SW 1271 (cell line): ENCODE results near the gene PPIL1.

Experiments
- DNase-seq, 2 experiments: peaks; one replicate each; lab custom pipeline; 2025; lab: John Stamatoyannopoulos, UW

PPIL1 gene

DNA sequence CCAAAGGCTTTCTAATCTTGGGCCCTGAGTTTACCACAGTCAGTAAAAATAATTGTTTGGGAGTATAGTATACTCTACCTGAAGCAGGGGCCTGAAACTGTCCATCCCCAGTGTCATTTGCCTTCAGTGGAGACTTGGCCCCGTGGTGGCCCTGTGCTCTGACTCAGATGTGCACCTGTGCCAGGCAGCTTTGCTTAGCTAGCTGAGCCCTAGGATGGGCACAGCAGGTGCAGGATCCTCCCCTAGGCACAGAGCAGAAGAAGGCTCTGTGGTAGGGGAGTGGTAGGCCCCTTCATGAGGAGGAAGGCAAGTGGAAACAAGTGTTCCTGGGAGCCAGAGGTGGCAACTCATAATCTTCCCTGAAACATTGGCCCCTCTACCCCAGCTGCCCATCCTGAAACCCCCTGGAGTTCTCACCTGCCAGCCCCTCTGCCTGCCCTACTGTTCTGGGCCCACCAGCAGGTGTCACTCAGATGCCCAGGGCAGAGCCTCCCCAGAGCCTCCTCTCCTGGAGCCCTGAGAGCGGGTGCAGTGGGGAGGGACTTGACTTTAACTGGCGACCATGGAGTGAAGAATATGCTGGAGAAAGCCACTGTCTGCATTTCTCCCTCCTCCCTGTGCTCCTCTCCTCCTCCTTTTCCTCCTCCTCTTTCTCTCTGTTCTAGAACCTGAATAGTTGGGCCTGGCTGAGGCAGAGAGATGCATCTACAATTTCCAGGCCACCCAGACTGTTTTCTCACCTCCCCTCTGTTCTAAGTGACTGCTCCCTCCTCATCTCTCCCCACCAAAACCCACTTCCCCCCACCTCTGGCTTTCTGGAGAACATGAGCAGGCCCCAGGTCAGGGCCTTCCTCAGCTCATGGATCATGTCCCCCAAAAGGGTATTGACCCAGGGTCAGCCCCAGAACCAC, 38.2 kb downstream of the PPIL1 start:
- no peak for DNase-seq

DNA sequence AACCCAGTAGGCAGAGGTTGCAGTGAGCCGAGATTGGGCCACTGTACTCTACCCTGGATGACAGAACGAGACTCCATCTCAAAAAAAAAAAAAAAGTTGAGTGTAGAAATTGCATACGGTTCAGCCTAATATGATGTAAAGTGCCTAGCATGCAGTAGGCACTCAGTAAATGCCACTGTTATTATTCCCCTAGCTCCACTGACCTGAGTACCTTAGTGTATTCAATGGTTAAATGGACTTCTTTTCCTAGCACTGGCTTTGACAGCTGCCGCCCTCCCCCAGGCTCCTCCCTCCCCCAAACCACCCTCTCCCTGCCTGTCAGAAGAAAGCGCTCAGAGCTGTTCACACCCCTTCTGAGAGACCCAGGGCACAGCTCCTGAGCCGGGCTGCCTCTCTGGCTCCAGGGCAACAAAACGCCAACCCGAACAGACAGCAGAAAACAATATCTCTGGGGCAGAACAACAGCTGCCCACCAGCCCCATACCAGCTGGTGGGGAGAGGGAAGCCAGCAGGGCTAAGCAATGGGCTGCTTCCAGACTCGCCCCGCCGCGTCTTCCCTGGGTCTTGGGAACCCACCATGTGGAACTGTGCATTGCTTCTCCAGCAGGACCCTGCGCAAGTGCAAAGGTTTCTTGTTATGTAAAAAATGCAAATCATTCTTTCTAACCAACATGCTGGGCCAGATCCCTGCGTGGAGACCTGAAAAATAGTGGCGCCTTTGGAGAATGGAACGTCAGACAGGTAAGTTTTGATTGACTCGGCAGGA, 39.8 kb downstream of the PPIL1 start:
- no peak for DNase-seq

DNA sequence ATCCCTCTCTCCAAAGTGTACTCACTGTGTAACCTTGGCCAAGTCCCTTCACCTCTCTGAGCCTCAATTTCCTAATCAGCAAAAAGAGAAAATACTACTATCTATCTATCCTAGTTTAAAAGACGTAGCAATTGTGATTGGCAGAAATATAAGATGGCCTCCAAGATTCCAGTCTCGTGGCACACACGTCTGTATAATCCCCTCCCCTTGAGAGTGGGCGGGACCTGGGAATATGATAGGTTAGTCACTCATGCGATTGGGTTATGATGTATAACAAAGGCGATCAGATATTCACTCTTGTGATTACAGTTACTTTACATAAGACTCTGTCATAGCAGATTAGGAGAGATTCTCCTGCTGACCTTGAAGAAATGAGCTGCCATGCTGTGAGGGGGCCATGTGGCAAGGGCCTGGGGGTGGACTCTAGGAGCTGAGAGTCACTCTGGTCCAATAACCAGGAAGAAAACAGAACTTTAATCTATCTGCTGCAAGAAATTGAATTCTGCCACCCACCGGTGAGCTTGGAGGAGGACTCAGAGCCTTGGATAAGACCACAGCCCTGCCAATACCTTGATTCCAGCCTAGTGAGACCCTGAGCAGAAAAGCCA, 41.3 kb downstream of the PPIL1 start:
- no peak for DNase-seq

DNA sequence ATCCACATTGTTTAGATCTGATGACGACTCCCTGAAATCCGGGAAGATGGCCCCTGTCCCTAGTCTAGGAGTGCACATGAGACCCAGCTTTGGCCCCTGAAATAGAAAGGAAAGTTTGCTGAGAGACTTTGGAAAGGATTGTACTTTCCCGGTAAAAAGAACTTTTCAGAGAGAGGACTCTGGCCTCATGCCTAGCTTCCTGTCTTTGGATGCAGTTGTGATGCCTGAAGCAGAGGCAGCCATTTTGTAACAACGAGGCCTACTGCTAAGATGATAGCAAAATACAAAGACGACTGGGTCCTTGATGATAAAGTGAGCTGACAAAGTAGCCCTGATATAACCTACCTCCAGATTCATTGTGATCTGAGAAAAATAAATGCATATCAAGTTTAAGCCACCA, 42.3 kb downstream of the PPIL1 start:
- no peak for DNase-seq

DNA sequence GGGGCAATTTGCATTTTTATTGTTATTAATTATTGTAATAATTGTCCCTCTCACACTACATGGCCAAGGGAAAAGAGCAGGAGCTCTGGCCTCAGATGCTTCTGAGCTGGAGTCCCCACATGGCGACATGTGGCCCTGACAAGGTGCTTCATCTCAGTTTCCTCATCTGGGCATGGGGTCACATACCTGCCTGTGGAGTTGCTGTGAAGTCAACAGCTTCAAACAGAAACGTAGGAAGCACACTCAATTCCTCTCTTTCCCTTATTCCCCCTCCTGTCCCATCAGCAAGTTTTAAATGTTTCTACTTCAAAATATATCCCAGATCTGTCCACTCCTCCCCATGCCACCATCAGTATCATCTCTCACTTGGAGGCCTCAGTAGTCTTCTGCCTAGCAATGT, 44.0 kb downstream of the PPIL1 start:
- DNase-seq, result no peak

DNA sequence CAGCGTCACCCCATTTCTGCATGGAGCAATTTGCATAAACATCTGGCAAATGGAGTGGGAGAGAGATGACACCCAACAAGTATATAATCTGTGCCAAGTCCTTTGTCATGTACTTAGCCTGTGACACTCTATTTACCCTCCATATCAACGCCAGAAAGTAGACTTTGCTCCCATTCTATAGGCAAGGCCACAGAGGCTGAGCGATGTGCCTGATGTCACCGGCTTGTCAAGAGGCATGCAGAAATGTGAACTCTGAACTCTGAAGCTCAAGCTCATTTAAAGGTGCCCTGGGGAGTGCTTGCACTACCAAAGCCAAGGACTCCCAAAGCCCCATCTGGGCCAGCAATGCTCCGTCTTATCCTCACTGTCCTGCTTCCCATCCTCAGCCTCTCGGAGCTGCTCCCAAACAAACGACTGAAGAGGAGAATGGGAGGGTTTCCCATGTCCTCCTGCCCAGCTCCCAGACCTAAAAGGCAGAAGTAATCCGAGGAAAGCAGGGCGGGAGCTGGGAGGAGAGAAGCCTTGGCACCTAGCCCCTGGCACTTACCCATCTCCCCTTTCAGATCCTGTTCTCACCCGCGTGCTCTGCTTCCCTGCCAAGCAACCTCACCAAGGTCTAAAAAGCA, 44.6 kb downstream of the PPIL1 start:
- DNase-seq, result no peak

DNA sequence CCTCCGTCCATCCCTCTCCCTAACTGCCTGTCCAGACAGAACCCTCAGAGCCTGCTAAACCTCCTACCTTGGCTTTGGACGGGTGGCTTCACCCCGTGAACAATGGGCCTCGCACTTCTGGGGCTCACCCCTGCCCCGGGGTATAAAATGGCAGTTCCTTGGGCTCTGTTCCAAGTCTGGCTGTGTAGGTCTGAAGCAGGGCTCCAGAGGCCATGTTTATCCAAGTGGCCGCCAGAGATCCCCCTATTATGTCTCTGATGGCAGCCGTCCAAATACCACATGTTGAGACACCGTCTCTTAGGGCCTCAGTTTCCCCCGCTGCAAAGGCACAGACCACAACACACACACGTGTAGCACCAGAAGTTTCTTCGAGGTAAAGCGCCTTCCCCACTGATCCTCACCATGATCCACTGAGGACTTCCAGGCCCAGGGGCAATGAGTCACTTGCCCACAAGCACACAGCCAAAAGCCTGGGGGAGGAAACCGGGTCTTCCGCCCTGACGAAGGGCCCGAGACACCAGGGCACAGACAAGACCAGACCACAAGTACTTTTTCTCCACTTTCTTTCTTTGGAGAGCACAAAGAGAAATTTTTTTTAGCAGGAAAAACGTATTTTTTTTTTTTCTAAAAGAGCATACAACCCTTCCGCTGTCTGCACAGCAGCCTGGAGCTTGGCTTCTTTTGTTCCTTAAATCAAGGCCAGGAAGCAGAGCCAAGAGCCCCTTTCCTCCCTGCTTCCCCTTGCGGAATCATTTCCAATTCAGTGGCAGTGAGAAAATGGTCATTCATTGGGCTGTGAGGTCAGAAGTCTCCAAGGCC, 47.1 kb downstream of the PPIL1 start:
- DNase-seq, result no peak

DNA sequence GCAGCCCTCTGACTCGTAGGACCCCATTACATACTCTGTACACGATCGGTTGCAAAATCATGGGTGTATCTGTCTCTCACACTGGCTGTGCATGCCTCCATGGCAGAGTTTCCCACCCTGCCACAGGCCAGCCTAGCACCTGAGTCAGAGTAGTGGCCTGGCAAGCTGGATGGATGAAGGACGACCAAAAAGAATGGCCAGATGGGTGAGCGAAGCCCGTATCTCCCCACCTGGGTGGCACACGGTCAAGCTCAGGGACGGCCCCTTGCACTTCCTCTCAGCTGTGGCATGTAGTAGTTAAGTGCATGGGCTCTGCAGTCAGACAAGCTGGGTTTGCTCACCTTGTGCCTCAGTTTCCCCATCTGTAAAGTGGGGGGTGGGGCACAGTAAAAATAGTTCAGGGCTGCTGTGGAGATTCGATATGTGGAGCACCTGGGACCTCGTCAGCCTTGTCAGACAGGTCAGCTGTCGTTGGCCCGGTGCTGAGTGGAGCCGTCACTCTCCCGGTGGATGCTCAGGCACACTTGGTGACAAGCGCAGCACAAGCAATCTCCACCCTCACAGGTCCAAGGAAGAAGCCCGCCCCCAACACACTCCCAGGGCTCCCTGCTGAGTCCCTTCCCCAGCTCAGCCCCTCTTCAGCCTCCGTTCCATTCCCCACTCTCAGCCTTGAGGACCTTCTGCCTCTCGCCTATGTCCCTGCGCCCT, 47.9 kb downstream of the PPIL1 start:
- no peak for DNase-seq

DNA sequence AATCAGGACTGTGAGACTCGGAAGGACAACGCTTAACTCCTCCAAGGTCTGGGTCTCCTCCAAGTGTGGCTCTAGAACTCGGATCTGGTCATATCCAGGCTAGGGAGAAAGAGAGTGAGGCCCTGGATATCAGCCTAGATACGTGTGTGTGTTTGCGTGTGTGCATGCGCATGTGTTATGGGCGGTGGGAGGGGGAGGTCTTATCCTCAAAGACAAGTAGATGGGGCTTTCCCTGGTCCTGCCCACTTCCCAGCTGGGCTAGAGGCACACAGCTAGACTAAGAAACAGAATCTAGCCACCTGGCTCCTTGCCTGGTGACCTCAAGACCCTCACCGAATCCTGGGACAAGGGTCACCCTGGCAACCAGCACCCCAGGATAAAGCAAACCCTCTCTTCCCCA, 48.6 kb downstream of the PPIL1 start:
- no peak for DNase-seq

DNA sequence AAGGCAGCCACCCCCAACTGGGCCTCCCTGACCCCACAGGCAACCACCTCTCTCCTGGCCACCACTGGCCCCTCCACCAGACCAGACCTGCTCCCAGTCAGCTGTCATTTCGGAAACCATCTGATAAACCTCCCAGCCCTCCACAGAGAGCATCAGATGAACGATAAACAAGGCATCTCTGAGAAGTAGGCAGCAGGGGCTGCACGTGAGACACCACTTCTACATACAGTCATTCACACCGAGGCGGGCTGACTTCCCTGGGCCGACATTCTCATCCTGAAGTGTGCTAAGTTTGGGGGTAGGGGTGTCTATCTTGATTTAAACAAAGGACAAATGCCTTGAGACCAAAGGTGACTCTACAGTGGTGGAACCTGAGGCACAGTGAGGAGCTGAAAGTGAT, 49.2 kb downstream of the PPIL1 start:
- no peak for DNase-seq

DNA sequence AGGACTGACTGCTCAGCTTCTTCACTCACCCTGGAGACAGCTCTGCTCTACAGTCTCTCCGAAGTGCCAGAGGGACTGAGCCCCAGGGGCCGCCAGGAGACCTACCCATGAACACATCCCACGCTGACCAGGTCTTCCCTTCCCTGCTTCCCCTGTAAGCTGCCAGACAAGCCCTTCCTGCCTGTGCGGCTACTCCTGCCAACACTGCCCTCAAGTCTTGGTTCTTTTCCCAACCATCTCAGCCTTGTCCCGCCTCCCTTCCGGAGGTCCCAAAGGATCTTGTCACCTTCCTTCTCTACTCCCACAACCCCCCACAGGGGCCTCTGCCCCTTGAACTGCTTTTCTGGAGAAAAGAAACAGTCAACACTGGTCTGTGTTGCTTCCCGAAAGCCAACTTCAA, 50.4 kb downstream of the PPIL1 start:
- no peak for DNase-seq

DNA sequence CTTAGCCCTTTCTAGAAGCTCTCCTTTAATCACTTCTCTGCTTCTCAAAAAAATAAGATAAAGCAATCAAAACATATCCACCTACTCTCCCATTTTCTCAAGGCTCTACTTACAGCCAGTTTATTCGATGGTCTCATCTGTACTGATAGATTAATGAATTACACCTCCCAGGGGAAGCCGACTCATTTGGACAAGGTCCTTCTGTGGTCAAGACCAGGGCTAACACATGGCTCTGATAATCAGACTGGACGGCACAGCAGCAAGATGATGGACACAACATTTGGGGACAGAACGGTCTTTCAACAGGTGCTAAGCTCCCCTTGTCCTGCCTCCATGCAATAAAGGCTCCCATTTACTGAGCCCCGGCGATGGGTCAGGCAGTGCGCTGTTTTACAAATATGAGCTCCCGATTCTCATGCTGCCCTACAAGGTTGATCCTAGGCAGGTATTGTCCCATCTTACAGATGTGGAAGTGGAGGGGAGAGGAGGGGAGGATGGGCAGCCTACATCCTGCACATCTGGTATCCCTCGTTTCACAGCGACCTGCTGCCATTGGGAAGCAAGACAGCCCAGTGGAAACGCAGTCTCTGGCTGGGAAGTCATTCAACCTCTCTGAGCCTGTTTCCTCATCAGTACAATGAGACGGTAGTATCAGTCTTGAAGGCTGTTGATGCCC, 51.0 kb downstream of the PPIL1 start:
- no peak for DNase-seq

DNA sequence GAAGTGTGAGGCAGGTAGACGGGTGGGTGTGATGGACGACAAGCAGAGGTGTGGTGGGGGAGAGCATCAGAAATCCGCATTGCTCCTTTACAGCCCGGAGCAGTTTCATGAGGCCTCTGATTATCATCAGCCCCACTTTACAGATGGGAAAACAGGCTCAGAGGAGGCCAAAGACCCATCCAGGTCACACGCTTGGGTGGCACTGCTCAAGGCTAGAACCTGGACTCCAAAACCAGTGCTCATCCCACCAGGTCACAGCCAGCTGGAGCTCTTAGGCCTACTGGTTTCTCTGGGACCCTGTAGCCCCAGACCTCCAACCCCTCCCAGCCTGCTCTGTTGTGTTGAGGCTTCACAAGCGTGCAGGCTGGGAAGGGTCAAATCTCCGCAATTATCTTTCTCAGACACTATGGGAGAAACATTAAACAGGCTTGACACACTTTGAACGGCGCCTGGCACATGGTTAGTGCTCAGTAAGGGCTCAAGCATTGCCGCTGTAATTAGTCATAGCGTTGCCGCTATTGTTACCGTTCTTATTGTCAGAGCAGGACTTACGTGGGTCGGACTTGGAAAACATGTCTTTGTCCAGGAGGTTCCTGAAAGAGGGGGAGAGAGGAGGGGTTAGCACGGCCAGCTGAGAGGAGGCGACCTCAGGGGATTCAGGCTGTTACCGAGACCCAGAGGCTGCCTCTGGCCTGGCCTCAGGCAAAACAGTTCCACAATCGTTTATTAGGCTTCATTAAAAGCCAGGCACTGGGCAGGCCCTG, 51.9 kb downstream of the PPIL1 start:
- DNase-seq, result no peak

DNA sequence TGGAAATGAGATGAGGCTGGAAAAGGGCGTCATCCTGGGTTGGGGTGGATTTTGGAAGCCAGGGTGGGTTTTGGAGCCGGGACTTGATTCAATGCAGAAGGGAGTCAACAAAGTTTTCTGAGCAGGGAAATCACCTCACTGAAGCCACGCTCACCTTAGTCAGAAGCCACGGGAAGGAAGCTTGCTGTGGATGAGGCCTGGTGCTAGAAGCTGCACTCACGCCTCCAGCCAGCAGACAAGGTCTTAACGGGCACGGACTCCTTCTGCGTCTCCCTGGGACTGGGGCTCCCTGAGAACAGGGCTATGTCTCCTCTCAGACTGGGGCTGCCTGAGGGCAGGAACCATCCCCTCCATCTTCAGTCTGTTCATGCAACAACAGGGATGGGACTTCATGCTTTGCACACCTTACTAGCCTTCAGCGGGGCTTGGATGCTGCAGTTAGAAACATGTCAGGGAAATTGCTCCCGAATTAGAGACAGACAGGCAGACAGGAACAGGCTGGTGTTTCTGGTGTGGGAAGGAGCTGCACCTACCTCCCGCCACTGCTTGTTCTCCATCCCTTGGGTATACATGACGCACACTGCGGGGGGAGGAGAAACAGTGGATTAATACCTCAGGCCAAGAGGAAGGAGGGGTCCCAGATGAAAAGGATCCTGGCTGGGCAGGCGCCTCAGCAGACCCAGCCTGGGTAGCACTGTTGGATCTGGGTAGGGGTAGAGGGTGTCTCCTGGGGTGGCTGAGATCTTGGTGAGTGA, 52.8 kb downstream of the PPIL1 start:
- no peak for DNase-seq

DNA sequence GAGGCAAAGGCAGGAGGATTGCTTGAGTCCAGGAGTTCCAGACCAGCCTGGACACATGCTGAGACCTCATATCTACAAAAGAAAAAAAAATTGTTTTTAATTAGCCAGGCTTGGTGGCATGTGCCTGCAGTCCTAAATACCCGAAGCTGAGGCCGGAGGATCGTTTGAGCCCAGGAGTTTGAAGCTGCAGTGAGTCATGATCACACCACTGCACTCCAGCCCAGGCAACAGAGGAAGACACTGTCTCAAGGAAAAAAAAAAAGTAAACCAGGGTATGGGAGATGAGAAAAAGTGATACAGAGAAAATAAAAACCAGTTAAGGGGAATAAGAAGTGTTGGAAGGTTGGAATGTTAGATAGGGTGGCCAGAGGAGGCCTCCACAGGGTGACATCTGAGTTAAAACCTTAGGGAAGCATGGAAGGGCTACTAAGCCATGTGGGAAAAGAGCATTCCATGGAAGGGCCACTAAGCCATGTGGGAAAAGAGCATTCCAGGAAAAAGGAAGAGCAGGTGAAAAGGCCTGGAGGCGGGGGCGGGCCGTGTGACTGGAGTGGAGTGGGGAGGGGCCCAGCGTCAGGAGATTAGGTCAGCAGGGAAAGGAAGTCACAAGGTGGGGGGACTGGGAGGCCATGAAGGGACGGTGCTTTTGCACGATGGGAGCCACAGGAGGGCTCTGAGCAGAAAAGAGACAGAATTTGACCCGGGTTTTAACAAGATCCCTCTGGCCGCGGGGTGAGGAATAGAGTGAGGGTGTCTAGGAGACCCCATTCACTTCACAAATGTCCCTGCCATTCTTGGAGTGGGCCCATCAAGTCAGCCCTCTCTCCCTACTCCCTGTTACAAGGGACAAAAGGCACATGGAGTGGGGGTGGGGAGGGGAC, 53.7 kb downstream of the PPIL1 start:
- no peak for DNase-seq

DNA sequence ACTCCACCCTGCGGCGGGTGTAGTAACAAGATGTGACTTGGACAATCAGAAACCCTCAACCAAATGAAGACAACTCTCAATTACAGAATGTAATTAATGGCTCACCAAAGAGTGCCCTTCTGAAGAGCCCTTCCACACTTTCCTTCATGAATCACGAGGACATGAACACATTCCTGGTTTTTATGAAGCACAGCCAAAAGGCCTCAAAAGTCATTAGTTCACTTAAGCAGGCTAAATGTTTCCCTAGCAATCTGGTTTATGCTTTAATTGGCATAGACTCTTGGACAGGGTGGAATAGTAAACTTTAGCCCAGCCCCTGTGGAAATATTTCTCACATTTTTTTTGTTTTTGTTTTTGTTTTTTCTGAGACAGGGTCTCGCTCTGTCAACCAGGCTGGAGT, 55.8 kb downstream of the PPIL1 start:
- no peak for DNase-seq

DNA sequence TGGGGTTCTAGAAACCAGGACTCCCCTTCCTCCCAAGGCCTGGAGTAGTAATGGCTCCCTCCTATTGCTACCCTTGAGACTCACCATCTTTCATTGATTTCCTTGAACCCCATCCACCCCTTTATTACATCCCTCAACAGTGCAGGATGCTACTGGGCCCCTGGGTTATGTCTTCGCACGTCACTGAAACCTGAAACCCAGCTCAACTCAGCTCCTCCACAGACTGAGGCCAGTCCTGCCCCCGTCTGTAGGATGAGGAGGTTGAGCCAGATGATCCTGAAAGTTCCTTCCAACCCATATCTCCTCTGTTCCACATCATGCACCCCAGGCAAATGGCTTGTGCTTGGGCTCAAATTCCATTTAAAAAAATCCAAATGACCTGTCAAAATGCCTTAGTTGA, 56.8 kb downstream of the PPIL1 start:
- DNase-seq, result no peak
